ENCODE data around the gene TMEM178A.
"Not testable (repeated sequence)": the region's sequence is repeated elsewhere in the genome, so short reads cannot be mapped to it uniquely, and the experiment has no call there.

- TF ChIP-seq POLR2A (IDR thresholded peaks at IDR 0.05; ENCODE audit: low read depth, low read length); CTCF (conservative IDR thresholded peaks at IDR 0.05; ENCODE audit: low read depth, low read length): not testable (repeated sequence)
These were observed 9.5 kb upstream of the TMEM178A start for GRCh38 chr2:39656215-39656614.

All from IMR-90 (cell line).